ENCODE data around the gene PCDHGB3. TPM values are rescaled to one million over a fixed set of nuclear protein-coding genes. Genes with fewer than 3 reads are reported as not detected.
"Not testable (repeated sequence)": the region's sequence is repeated elsewhere in the genome, so short reads cannot be mapped to it uniquely, and the experiment has no call there.

PCDHGB3 gene
- total RNA-seq, 2 donors from 2014 or later = 4.9 to 5.0 TPM

DNA sequence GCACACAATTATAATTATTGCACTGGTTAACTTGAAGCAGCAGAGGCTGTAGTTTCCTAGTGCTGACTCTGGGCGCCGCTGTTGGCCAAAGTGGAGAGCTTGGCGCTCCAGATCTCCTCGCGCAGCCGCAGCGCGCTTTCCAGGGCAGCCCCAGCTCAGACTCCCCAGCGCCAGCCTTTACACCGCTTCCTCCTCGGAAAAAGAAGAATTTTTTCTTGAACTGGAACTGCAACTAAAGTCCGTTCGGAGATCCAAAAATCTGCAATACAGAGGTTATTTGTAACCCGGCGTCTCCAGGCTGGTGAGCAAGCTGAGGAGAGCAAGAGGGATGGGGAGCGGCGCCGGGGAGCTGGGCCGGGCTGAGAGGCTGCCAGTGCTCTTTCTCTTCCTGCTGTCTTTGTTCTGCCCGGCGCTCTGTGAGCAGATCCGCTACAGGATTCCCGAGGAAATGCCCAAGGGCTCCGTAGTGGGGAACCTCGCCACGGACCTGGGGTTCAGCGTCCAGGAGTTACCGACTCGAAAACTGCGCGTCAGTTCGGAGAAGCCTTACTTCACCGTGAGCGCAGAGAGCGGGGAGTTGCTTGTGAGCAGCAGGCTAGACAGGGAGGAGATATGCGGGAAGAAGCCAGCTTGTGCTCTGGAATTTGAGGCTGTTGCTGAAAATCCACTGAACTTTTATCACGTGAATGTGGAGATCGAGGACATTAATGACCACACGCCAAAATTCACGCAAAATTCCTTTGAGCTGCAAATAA, 17.7 kb downstream of the PCDHGB3 start, which contains the start of gene PCDHGB4:
Gene PCDHGB4, plus strand, starts transcription at position 142 of the 755 bp plus-strand sequence. Its CDS starts 187 bp downstream, at position 329.
- DNase-seq (ENCODE audit: low spot score); intact Hi-C loops (cut with DNase I): not testable (repeated sequence)

DNA sequence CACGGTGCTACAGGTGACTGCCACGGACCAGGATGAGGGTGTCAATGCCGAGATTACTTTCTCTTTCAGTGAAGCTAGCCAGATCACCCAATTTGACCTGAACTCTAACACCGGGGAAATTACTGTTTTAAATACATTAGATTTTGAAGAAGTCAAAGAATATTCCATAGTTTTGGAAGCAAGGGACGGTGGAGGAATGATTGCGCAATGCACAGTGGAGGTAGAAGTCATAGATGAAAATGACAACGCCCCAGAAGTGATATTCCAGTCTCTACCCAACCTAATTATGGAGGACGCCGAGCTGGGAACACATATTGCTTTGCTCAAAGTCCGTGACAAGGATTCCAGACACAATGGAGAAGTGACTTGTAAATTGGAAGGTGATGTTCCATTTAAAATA, 18.6 kb downstream of the PCDHGB3 start:
- intact Hi-C loops (cut with DNase I) = no loop called here
- DNase-seq (ENCODE audit: low spot score) = no peak

- DNase-seq (ENCODE audit: low spot score) = no peak
- intact Hi-C loops (cut with DNase I) = no loop called here
Measured at GRCh38 chr5:141389153-141390042, 19.4 kb downstream of the PCDHGB3 start.

DNA sequence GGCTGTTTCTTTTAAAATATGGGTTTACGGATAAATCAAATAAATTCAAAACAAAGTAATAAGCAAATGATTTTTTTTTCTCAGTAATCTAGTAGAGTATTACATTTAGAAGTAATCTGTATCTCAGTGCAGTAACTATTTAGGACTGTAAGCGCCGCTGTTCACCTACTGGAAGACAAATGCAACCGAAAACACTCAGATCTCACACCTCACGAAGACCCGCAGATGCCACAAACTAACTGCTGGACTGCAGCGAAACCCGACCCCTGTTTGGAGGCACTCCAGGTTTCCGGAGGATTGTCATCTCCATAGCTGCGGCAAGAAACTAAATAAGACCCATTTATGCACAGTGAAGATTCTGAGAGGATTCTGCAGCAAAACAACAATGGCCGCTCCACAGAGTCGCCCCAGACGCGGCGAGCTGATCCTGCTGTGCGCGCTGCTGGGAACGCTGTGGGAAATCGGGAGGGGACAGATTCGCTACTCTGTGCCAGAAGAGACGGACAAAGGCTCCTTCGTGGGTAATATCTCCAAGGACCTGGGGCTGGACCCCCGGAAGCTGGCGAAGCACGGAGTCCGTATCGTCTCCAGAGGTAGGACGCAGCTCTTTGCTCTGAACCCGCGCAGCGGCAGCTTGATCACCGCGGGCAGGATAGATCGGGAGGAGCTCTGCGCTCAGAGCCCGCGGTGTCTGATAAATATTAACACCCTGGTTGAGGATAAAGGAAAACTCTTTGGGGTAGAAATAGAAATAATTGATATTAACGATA, 22.6 kb downstream of the PCDHGB3 start, which contains the start of gene PCDHGA8:
Gene PCDHGA8, plus strand, starts transcription at position 205 of the 770 bp plus-strand sequence. Its CDS starts 181 bp downstream, at position 386.
- DNase-seq (ENCODE audit: low spot score) = no peak
- intact Hi-C loops (cut with DNase I) = no loop called here

- DNase-seq (ENCODE audit: low spot score) = no peak
- intact Hi-C loops (cut with DNase I) = no loop called here
Measured at GRCh38 chr5:141393267-141393666, 23.2 kb downstream of the PCDHGB3 start.

DNA sequence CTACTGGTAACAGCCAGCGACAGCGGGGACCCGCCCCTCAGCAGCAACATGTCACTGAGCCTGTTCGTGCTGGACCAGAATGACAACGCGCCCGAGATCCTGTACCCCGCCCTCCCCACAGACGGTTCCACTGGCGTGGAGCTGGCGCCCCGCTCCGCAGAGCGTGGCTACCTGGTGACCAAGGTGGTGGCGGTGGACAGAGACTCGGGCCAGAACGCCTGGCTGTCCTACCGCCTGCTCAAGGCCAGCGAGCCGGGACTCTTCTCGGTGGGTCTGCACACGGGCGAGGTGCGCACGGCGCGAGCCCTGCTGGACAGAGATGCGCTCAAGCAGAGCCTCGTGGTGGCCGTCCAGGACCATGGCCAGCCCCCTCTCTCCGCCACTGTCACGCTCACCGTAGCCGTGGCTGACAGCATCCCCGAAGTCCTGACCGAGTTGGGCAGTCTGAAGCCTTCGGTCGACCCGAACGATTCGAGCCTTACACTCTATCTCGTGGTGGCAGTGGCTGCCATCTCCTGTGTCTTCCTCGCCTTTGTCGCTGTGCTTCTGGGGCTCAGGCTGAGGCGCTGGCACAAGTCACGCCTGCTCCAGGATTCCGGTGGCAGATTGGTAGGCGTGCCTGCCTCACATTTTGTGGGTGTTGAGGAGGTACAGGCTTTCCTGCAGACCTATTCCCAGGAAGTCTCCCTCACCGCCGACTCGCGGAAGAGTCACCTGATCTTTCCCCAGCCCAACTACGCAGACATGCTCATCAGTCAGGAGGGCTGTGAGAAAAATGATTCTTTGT, 24.6 kb downstream of the PCDHGB3 start:
- intact Hi-C loops (cut with DNase I); DNase-seq (ENCODE audit: low spot score): not testable (repeated sequence)

- DNase-seq (ENCODE audit: low spot score) = peak; percentile 54
- intact Hi-C loops (cut with DNase I) = not testable (repeated sequence)
Measured at GRCh38 chr5:141397756-141398551, 27.9 kb downstream of the PCDHGB3 start, which contains the start of gene PCDHGB5. Gene PCDHGB5, plus strand, starts transcription at chr5:141397947. Its CDS starts 181 bp downstream, at chr5:141398128.

DNA sequence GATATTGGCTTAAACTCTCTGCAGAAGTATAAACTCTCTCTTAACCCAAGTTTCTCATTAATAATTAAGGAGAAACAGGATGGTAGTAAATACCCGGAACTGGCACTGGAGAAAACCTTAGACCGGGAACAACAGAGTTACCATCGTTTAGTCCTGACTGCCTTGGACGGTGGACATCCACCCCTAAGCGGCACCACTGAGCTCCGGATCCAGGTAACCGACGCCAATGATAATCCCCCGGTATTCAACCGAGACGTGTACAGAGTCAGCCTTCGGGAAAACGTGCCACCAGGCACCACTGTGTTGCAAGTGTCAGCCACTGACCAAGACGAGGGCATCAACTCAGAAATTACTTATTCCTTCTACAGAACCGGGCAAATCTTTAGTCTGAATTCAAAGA, 28.6 kb downstream of the PCDHGB3 start:
- intact Hi-C loops (cut with DNase I) = no loop called here
- DNase-seq (ENCODE audit: low spot score) = no peak

GRCh38 chr5:141399555-141400258, 29.7 kb downstream of the PCDHGB3 start:
- intact Hi-C loops (cut with DNase I) = no loop called here

GRCh38 chr5:141402553-141403243, 32.7 kb downstream of the PCDHGB3 start, which contains the start of gene PCDHGA9:
Gene PCDHGA9, plus strand, starts transcription at chr5:141402778. Its CDS starts 175 bp downstream, at chr5:141402953.
- no peak for DNase-seq (ENCODE audit: low spot score)
- intact Hi-C loops (cut with DNase I) = no loop called here

More at GRCh38 chr5:141399555-141400258, 29.7 kb downstream of the PCDHGB3 start:
- peak; percentile 74 for DNase-seq (ENCODE audit: low spot score)

DNA sequence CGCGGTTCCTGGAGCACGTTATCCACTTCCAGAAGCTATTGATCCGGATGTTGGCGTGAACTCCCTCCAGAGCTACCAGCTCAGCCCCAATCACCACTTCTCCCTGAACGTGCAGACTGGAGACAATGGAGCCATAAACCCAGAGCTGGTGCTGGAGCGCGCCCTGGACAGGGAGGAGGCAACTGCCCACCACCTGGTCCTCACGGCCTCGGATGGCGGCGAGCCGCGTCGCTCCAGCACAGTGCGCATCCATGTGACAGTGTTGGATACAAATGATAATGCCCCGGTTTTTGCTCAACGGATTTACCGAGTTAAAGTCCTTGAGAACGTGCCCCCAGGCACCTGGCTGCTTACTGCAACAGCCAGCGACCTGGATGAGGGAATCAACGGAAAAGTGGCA, 33.3 kb downstream of the PCDHGB3 start:
- DNase-seq (ENCODE audit: low spot score) = no peak
- intact Hi-C loops (cut with DNase I) = no loop called here

- peak; percentile 78 for DNase-seq (ENCODE audit: low spot score)
- intact Hi-C loops (cut with DNase I) = not testable (repeated sequence)
Measured at GRCh38 chr5:141407790-141408505, 37.9 kb downstream of the PCDHGB3 start, which contains the start of gene PCDHGB6. Gene PCDHGB6, plus strand, starts transcription at chr5:141408021. Its CDS starts 182 bp downstream, at chr5:141408203.

GRCh38 chr5:141409598-141410306, 39.7 kb downstream of the PCDHGB3 start:
- intact Hi-C loops (cut with DNase I) = loop anchor here (10.0 kb wide), 2 partner anchors 145 to 155 kb away; no protein-coding TSS in a partner anchor

GRCh38 chr5:141411575-141411974, 41.5 kb downstream of the PCDHGB3 start:
- intact Hi-C loops (cut with DNase I) = loop anchor here (10.0 kb wide), 2 partner anchors 143 to 153 kb away; no protein-coding TSS in a partner anchor
- no peak for DNase-seq (ENCODE audit: low spot score)

More at GRCh38 chr5:141409598-141410306, 39.7 kb downstream of the PCDHGB3 start:
- DNase-seq (ENCODE audit: low spot score) = peak; percentile 63
